Fibroblast of mammary gland (primary cell): ENCODE measurements around the gene CD55.

Source experiments
- DNase-seq: peaks from one replicate; pipeline ENCODE4 v3.0.0-alpha.2; 2010; ENCODE audit warnings: low read depth
- H3K4me3 ChIP-seq: 2 replicates; pipeline ENCODE4 v1.5.1; 2011; ENCODE audit warnings: low read depth, mild to moderate bottlenecking, low read length, moderate library complexity; ENCODE audit not compliant: control insufficient read depth
- CTCF ChIP-seq: conservative IDR thresholded peaks from 2 replicates; pipeline ENCODE4 v1.5.1; 2011; ENCODE audit warnings: low read depth, low read length, inconsistent platforms; ENCODE audit not compliant: control insufficient read depth, insufficient read depth

Gene CD55

GRCh38 chr1:207323425-207324225, 2.1 kb downstream of the CD55 start:
- no peak for DNase-seq
- H3K4me3 ChIP-seq: no peak overlapping the region
- TF ChIP-seq CTCF: no peak

GRCh38 chr1:207328004-207328403, 6.5 kb downstream of the CD55 start:
- TF ChIP-seq CTCF: no peak
- DNase-seq: peak; percentile 87
- H3K4me3 ChIP-seq: no peak overlapping the region

- no peak for TF ChIP-seq CTCF
- no peak overlapping the region for H3K4me3 ChIP-seq
- DNase-seq: no peak
These were observed 7.5 kb downstream of the CD55 start for GRCh38 chr1:207328908-207329440.

- no peak overlapping the region for H3K4me3 ChIP-seq
- DNase-seq: no peak
- TF ChIP-seq CTCF: no peak
These were observed 8.0 kb downstream of the CD55 start for GRCh38 chr1:207329469-207329868.

- no peak overlapping the region for H3K4me3 ChIP-seq
- DNase-seq: no peak
- TF ChIP-seq CTCF: no peak
These were observed 8.7 kb downstream of the CD55 start for GRCh38 chr1:207330011-207330710.

GRCh38 chr1:207331354-207332313, 10.2 kb downstream of the CD55 start:
- no peak for TF ChIP-seq CTCF
- H3K4me3 ChIP-seq: no peak overlapping the region
- DNase-seq: no peak
